Keratinocyte (primary cell): ENCODE results near the gene EIF2D. TPM values are rescaled to one million over a fixed set of nuclear protein-coding genes. Genes with fewer than 3 reads are reported as not detected.

ENCODE experiments used
- DNase-seq: peaks from one replicate; pipeline ENCODE4 v3.0.0-alpha.2; 2011; ENCODE audit warnings: low read depth, missing footprints, low spot score
- FAIRE-seq: peaks from 2 replicates; lab custom pipeline; 2011; peaks lifted over from hg19 to GRCh38; lab: Jason Lieb, UNC
- H2AFZ ChIP-seq: 2 replicates; pipeline ENCODE4 v1.6.0; 2012; ENCODE audit warnings: low read length, control low read depth, inconsistent platforms; ENCODE audit not compliant: control insufficient read depth
- H3K27ac ChIP-seq: 2 replicates; pipeline ENCODE4 v1.5.1; 2011; ENCODE audit warnings: low read length; ENCODE audit not compliant: control insufficient read depth, insufficient read depth
- H3K27me3 ChIP-seq: 3 replicates; pipeline ENCODE4 v1.6.0; 2011; ENCODE audit warnings: low read length; ENCODE audit not compliant: control insufficient read depth, insufficient read depth; ENCODE audit errors: extremely low read depth
- H3K36me3 ChIP-seq, 2 experiments: 2 replicates in 1 of 2; 3 replicates in 1 of 2; pipeline ENCODE4 v1.5.1; 2011; ENCODE audit warnings: low read length in 2 of 2, mild to moderate bottlenecking in 1 of 2; ENCODE audit not compliant: control insufficient read depth in 2 of 2, insufficient read depth in 2 of 2; ENCODE audit errors: extremely low read depth in 1 of 2
- H3K4me1 ChIP-seq: 3 replicates; pipeline ENCODE4 v1.5.1; 2011; ENCODE audit warnings: low read length; ENCODE audit not compliant: control insufficient read depth, insufficient read depth; ENCODE audit errors: extremely low read depth
- H3K4me2 ChIP-seq: 3 replicates; pipeline ENCODE4 v1.6.0; 2011; ENCODE audit warnings: low read depth, low read length; ENCODE audit not compliant: control insufficient read depth, insufficient read depth; ENCODE audit errors: extremely low read depth
- H3K4me3 ChIP-seq, 3 experiments: fragments of 200-600 bp in 1 of 3; sonication (generic) in 1 of 3; 2 replicates in 2 of 3; 3 replicates in 1 of 3; pipeline ENCODE4 v1.5.1; 2011 to 2016; ENCODE audit warnings: low read length in 3 of 3, mild to moderate bottlenecking in 3 of 3, control low read depth in 2 of 3, inconsistent platforms in 1 of 3, low read depth in 1 of 3, mixed read lengths in 1 of 3, mixed run types in 1 of 3, moderate library complexity in 1 of 3; ENCODE audit not compliant: control insufficient read depth in 2 of 3, insufficient read depth in 2 of 3; ENCODE audit errors: extremely low read depth in 1 of 3
- H3K79me2 ChIP-seq: 2 replicates; pipeline ENCODE4 v1.6.0; 2012; ENCODE audit warnings: low read length; ENCODE audit not compliant: control insufficient read depth, insufficient read depth
- H3K9ac ChIP-seq: 3 replicates; pipeline ENCODE4 v1.6.0; 2011; ENCODE audit warnings: low read length; ENCODE audit not compliant: control insufficient read depth, insufficient read depth; ENCODE audit errors: extremely low read depth
- H3K9me1 ChIP-seq: 3 replicates; pipeline ENCODE4 v1.6.0; 2011; ENCODE audit warnings: low read length; ENCODE audit not compliant: control insufficient read depth, insufficient read depth; ENCODE audit errors: extremely low read depth
- H3K9me3 ChIP-seq: 2 replicates; pipeline ENCODE4 v1.5.1; 2012; ENCODE audit warnings: low read depth, low read length; ENCODE audit not compliant: control insufficient read depth
- H4K20me1 ChIP-seq: 3 replicates; pipeline ENCODE4 v1.6.0; 2011; ENCODE audit warnings: low read length; ENCODE audit not compliant: control insufficient read depth, insufficient read depth; ENCODE audit errors: extremely low read depth
- CTCF ChIP-seq, 3 experiments: IDR thresholded peaks in 1 of 3; conservative IDR thresholded peaks in 1 of 3; optimal IDR thresholded peaks in 1 of 3; 2 replicates in 2 of 3; 3 replicates in 1 of 3; pipeline versions ENCODE3 to v1.5.1; 2011; ENCODE audit warnings: low read length in 3 of 3, mild to moderate bottlenecking in 3 of 3, moderate library complexity in 2 of 3, control low read depth in 1 of 3, inconsistent platforms in 1 of 3; ENCODE audit not compliant: insufficient read depth in 2 of 3; ENCODE audit errors: extremely low read depth in 1 of 3
- EZH2 ChIP-seq: IDR thresholded peaks from one replicate; pipeline ENCODE4 v1.6.1; 2012; ENCODE audit warnings: inconsistent platforms, mild to moderate bottlenecking, low read length, moderate library complexity
- dilution Hi-C: fragments of 300-500 bp; cut with MboI; formaldehyde crosslinking; loops from one replicate; pipeline ENCODE4 v1.7.0; 2020; ENCODE audit warnings: low sequenced_read_pairs; ENCODE audit not compliant: extremely low pct_ligation_motif_present
- polyA plus RNA-seq, 5 experiments: library from polyadenylated mRNA; depleted of rRNA in 3 of 5; stranded (reverse) in 3 of 5; stranded (forward) in 1 of 5; unstranded in 1 of 5; fragments of >200 nt; gene quantifications; 1 replicate in 1 of 5; 2 replicates in 3 of 5; 3 replicates in 1 of 5; pipeline versions ENCODE4 v1.2.1 to v1.2.3, GENCODE V29; 2011 to 2012; ENCODE audit warnings: missing spikeins in 2 of 5, low read depth in 1 of 5, low replicate concordance in 1 of 5

EIF2D gene
- polyA plus RNA-seq, 1 donor (not counting 4 experiments of a cell fraction or from before 2014, with no cell fraction given), result 60.6 TPM

GRCh38 chr1:206654828-206655227, 42.6 kb upstream of the EIF2D start:
- Histone ChIP-seq H3K9ac (no peak overlapping the region), H3K4me3 (no peak overlapping the region), H3K9me3 (no peaks in the 10 kb centered on the region), H3K4me2 (no peak overlapping the region), H3K27ac (no peak overlapping the region), H3K27me3 (peaks cover 5% of the 10 kb centered on the region), H3K36me3 (peaks cover 0 to 8% of the 10 kb centered on the region in 2 experiments), H2AFZ (no peak overlapping the region), H3K79me2 (no peaks in the 10 kb centered on the region), H4K20me1 (no peaks in the 10 kb centered on the region), H3K4me1 (peaks cover 8% of the 10 kb centered on the region), H3K9me1 (no peaks in the 10 kb centered on the region)
- TF ChIP-seq EZH2, result no peak
- no peak for TF ChIP-seq CTCF (optimal IDR thresholded peaks at IDR 0.05 in 1 of 3, IDR thresholded peaks at IDR 0.05 in 1 of 3, conservative IDR thresholded peaks at IDR 0.05 in 1 of 3; ENCODE audit: extremely low read depth in 1 of 3, insufficient read depth in 2 of 3, low read length in 3 of 3)
- no peak for DNase-seq
- dilution Hi-C loops, result no loop called here
- no peak for FAIRE-seq

- dilution Hi-C loops, result no loop called here
- FAIRE-seq (no peak), DNase-seq (no peak)
- no peak for TF ChIP-seq EZH2
- no peak for TF ChIP-seq CTCF (optimal IDR thresholded peaks at IDR 0.05 in 1 of 3, IDR thresholded peaks at IDR 0.05 in 1 of 3, conservative IDR thresholded peaks at IDR 0.05 in 1 of 3; ENCODE audit: extremely low read depth in 1 of 3, insufficient read depth in 2 of 3, low read length in 3 of 3)
- Histone ChIP-seq H3K27me3 (no peaks in the 10 kb centered on the region), H3K4me3 (peak overlapping the region in 1 of 3 experiments; percentile 6), H3K36me3 (peaks cover 0 to 8% of the 10 kb centered on the region in 2 experiments), H3K4me2 (peak overlapping the region; percentile 11), H3K27ac (no peak overlapping the region), H3K9me1 (no peaks in the 10 kb centered on the region), H3K9me3 (no peaks in the 10 kb centered on the region), H3K79me2 (no peaks in the 10 kb centered on the region), H2AFZ (no peak overlapping the region), H3K9ac (no peak overlapping the region), H4K20me1 (no peaks in the 10 kb centered on the region), H3K4me1 (peaks cover 8% of the 10 kb centered on the region)
Observed at GRCh38 chr1:206653715-206654459, 41.6 kb upstream of the EIF2D start.
